HG02642 (cell line): ENCODE results near the gene CCDC107.

Experiments used
- ATAC-seq: cut with Tn5 transposase; IDR thresholded peaks from one replicate; pipeline ENCODE4 v1.9.1; 2021; ENCODE audit warnings: mild to moderate bottlenecking; ENCODE audit not compliant: unreplicated experiment, poor library complexity

The CCDC107 gene

GRCh38 chr9:35697486-35697885 lies 39.4 kb downstream of the CCDC107 start:
- ATAC-seq, result no peak

DNA sequence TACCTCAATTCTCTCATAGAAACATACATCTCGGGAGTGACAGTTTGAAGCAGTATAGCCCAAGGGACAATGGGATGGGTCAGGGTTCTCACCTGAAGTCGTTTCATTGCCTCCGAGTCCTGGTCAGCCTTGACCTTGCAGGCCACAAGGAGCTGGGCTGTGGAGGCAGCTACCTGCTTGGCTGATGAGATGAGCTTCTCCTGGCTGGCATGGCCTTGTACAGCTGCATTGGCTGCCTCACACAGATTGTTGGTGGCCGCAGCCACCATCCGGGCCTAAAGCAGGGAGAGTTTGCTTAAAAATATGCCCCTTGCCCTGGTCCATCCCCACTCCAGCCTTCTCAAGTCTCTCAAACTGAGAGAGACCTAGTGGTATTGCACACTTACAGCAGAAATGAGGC lies 40.1 kb downstream of the CCDC107 start:
- ATAC-seq, result no peak

- ATAC-seq, result no peak
These were observed 41.9 kb downstream of the CCDC107 start for GRCh38 chr9:35700031-35700430.

- no peak for ATAC-seq
These were observed 42.9 kb downstream of the CCDC107 start for GRCh38 chr9:35700942-35701341.

DNA sequence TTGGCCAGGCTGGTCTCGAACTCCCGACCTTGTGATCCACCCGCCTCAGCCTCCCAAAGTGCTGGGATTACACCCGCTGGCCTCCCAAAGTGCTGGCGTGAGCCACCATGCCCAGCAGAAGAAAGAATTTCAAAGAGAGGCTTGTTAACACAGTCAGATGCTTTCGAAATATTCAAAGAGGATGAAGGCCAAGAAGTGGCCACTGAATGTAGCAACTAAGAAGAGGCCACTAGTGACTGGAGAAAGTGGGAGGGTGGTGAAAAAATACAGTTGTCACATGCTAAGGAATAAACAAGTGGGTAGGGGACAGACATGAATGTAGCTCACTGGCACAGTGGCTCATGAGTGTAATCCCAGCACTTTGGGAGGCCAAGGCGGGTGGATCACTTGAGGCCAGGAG lies 44.6 kb downstream of the CCDC107 start:
- ATAC-seq, result no peak

DNA sequence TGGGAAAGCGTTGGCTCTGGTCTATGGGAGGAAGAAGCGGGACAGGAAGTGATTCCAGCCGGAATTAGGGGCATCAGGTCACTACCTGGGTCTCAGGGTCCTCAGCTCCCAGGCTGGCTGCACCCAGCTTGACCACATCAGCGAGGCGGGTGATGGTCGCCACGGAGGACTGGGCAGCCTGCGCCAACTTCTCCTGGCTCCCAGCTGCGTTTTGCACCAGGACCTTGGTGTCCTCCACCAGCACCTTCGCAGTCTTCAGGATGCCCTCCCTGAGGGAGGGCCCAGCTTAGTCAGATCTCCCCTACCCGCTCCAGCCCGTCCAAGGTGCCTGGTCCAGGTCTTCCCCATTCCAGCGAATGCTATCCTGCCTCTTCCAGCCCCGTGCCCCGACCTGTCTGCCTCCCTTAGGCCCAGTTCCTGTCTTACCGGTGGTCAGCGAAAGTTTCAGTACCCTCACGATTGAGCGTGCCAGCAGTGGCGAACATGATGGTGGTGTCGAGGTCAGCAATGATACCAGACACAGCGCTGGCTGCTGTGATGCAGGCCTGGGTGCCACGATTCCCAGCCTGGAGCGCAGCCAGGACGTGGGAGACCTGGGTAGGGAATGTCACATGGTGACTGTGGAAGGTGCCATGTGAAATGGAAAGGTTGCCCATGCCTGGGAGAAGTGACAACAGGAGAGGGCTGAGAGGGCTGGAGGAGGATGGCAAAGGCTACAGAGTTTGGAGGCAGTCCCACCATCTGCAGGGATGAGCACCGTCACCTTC lies 46.0 kb downstream of the CCDC107 start:
- ATAC-seq, result no peak

- ATAC-seq, result no peak
These were observed 47.3 kb downstream of the CCDC107 start for GRCh38 chr9:35705372-35705771.

DNA sequence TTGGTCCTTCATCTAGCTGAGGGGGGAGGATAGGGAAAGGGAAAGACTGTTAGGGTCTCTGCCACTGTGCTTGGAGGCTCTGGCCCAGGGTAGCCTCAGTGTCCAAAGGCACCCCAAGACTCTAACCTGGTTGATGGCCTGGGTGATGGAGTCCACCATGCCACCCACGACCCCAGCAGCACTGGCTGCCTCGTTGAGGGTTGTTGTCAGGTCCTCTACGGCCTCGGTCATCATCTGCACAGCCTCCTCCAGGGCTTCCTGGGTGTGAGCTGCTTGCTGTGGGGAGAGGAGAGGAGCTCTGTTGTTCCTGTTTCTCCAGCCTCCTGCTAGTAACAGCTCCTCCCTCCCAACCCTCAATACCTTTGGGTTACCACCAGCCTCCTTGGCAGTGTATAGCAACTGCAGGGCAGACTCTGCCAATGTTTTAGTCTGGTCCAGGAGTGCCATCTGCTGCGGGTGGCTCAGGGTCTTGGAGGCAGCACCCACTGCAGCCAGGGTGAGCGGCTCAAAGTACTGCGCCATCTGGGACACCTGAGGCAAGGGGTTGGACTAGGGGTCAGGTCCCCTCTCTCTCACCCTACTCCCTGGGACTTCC lies 47.8 kb downstream of the CCDC107 start:
- ATAC-seq, result no peak

- no peak for ATAC-seq
These were observed 48.9 kb downstream of the CCDC107 start for GRCh38 chr9:35706951-35707350.

GRCh38 chr9:35708146-35708545 lies 50.1 kb downstream of the CCDC107 start:
- ATAC-seq, result no peak

GRCh38 chr9:35710818-35711500 lies 52.9 kb downstream of the CCDC107 start:
- no peak for ATAC-seq
